ENCODE data around the gene BABAM2.
"Not testable (repeated sequence)": the region's sequence is repeated elsewhere in the genome, so short reads cannot be mapped to it uniquely, and the experiment has no call there.

Gene BABAM2

DNA sequence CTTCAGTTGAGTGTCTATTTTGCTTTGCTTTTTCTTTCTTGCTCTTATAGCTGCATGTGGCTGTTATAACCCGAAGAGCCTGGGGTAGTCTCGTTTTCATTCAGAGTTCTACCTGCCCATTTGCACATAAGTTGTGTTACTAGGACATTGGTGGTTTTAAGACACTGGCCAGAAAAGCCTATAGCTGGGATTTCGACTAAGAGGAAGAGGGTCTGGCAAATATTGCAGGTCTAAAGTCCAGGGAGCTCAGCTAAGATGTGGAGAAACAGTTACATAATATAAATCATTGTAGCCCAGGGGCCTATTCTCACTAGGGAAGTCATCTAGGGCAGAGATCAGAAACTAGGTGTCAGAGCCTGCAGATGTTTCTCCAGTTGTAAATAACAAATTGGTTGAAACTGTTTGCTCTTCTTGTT lies 120.8 kb downstream of the BABAM2 start:
- peaks cover 12% of the 10 kb centered on the region for H3K4me1 ChIP-seq (ENCODE audit: low read length)
- no peak overlapping the region for H3K4me3 ChIP-seq (ENCODE audit: low read length)
- H3K36me3 ChIP-seq (replicated peaks; ENCODE audit: insufficient read depth, low read length), result no peaks in the 10 kb centered on the region
- H4K20me1 ChIP-seq (ENCODE audit: insufficient read depth, low read length), result no peaks in the 10 kb centered on the region
- DNase-seq, result peak; percentile 16
- no peaks in the 10 kb centered on the region for H3K9me2 ChIP-seq (replicated peaks; ENCODE audit: insufficient read depth, low read length)
- H3K27ac ChIP-seq (ENCODE audit: low read length), result no peak overlapping the region
- H2AFZ ChIP-seq (ENCODE audit: low read length), result no peak overlapping the region
- no peaks in the 10 kb centered on the region for H3K27me3 ChIP-seq (replicated peaks; ENCODE audit: insufficient read depth, low read length)
- TF ChIP-seq, protein P1, sequence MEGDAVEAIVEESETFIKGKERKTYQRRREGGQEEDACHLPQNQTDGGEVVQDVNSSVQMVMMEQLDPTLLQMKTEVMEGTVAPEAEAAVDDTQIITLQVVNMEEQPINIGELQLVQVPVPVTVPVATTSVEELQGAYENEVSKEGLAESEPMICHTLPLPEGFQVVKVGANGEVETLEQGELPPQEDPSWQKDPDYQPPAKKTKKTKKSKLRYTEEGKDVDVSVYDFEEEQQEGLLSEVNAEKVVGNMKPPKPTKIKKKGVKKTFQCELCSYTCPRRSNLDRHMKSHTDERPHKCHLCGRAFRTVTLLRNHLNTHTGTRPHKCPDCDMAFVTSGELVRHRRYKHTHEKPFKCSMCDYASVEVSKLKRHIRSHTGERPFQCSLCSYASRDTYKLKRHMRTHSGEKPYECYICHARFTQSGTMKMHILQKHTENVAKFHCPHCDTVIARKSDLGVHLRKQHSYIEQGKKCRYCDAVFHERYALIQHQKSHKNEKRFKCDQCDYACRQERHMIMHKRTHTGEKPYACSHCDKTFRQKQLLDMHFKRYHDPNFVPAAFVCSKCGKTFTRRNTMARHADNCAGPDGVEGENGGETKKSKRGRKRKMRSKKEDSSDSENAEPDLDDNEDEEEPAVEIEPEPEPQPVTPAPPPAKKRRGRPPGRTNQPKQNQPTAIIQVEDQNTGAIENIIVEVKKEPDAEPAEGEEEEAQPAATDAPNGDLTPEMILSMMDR (IDR thresholded peaks at IDR 0.05; ENCODE audit: low read length), result no peak
- TF ChIP-seq EZH2phosphoT487 (IDR thresholded peaks at IDR 0.05; ENCODE audit: low read length) (no peak), EZH2 (optimal IDR thresholded peaks at IDR 0.05; ENCODE audit: low read depth, low read length) (no peak)
- no peaks in the 10 kb centered on the region for H3F3A ChIP-seq (ENCODE audit: insufficient read depth, low read length)
- H3K9me3 ChIP-seq (replicated peaks; ENCODE audit: insufficient read depth, low read length), result no peaks in the 10 kb centered on the region
- no peak overlapping the region for H3K9ac ChIP-seq (ENCODE audit: low read length)
- no peaks in the 10 kb centered on the region for H3K79me2 ChIP-seq (ENCODE audit: low read length)
- H3K4me2 ChIP-seq (ENCODE audit: low read depth, low read length), result no peak overlapping the region

DNA sequence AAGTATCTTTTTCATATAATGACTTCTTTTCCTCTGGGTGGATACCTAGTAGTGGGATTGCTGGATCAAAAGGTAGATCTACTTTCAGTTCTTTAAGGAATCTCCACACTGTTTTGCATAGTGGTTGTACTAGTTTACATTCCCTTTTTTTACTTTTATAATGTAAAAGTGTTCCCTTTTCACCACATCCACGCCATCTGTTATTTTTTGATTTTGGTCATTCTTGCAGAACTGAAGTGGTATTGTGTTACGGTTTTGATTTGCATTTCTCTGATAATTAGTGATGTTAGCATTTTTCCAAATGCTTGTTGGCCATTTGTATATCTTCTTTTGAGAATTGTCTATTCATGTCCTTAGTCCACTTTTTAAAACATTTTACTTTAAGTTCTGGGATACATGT lies 127.9 kb downstream of the BABAM2 start:
- not testable (repeated sequence) for H3K79me2 ChIP-seq (ENCODE audit: low read length); H3K4me2 ChIP-seq (ENCODE audit: low read depth, low read length); H3K9me3 ChIP-seq (replicated peaks; ENCODE audit: insufficient read depth, low read length); H3K9ac ChIP-seq (ENCODE audit: low read length); H3F3A ChIP-seq (ENCODE audit: insufficient read depth, low read length); H3K27me3 ChIP-seq (replicated peaks; ENCODE audit: insufficient read depth, low read length); H3K4me3 ChIP-seq (ENCODE audit: low read length); H3K4me1 ChIP-seq (ENCODE audit: low read length); DNase-seq; H4K20me1 ChIP-seq (ENCODE audit: insufficient read depth, low read length); H3K9me2 ChIP-seq (replicated peaks; ENCODE audit: insufficient read depth, low read length); H2AFZ ChIP-seq (ENCODE audit: low read length); H3K27ac ChIP-seq (ENCODE audit: low read length); H3K36me3 ChIP-seq (replicated peaks; ENCODE audit: insufficient read depth, low read length)

DNA sequence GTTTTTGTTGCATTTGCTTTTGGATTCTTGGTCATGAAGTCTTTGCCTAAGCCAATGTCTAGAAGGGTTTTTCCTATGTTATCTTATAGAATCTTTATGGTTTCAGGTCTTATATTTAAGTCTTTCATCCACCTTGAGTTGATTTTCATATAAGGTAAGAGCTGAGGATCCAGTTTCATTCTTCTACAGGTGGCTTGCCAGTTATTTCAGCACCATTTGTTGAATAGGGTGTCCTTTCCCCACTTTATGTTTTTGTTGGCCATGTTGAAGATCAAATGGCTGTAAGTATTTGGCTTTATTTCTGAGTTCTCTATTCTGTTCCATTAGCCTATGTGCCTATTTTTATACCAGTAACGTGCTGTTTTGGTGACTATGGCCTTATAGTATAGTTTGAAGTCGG lies 129.0 kb downstream of the BABAM2 start:
- not testable (repeated sequence) for H2AFZ ChIP-seq (ENCODE audit: low read length); H3K9ac ChIP-seq (ENCODE audit: low read length); H3K36me3 ChIP-seq (replicated peaks; ENCODE audit: insufficient read depth, low read length); H3K27ac ChIP-seq (ENCODE audit: low read length); H3K4me2 ChIP-seq (ENCODE audit: low read depth, low read length); H3K4me3 ChIP-seq (ENCODE audit: low read length); H3F3A ChIP-seq (ENCODE audit: insufficient read depth, low read length); H3K79me2 ChIP-seq (ENCODE audit: low read length); H3K4me1 ChIP-seq (ENCODE audit: low read length); DNase-seq; H3K9me2 ChIP-seq (replicated peaks; ENCODE audit: insufficient read depth, low read length); H4K20me1 ChIP-seq (ENCODE audit: insufficient read depth, low read length); H3K9me3 ChIP-seq (replicated peaks; ENCODE audit: insufficient read depth, low read length); H3K27me3 ChIP-seq (replicated peaks; ENCODE audit: insufficient read depth, low read length)

DNA sequence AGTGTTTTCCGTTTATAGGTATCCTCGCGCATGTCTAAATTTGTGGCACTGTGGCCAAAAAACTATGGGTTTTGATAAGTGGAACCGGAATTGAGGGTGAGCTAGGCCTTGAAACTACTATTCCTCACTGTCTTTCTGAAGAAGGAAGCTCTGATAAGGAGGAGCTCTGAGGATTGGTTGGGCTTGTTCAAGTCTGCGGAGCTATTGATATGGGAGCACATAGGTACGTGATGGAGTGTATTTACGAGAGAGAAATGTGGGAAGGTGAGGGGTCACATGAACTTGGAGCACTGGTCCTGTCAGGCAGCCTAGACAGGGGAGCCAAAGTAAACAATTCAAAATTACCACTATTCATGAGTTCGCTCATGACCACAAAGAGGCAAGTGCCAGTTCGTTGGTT lies 131.4 kb downstream of the BABAM2 start:
- no peaks in the 10 kb centered on the region for H3K27me3 ChIP-seq (replicated peaks; ENCODE audit: insufficient read depth, low read length)
- H3K4me2 ChIP-seq (ENCODE audit: low read depth, low read length), result no peak overlapping the region
- TF ChIP-seq EZH2 (optimal IDR thresholded peaks at IDR 0.05; ENCODE audit: low read depth, low read length), result no peak
- DNase-seq, result no peak
- H3K4me3 ChIP-seq (ENCODE audit: low read length), result no peak overlapping the region
- no peaks in the 10 kb centered on the region for H3K9me3 ChIP-seq (replicated peaks; ENCODE audit: insufficient read depth, low read length)
- no peaks in the 10 kb centered on the region for H4K20me1 ChIP-seq (ENCODE audit: insufficient read depth, low read length)
- H3K79me2 ChIP-seq (ENCODE audit: low read length), result no peaks in the 10 kb centered on the region
- no peak overlapping the region for H2AFZ ChIP-seq (ENCODE audit: low read length)
- no peaks in the 10 kb centered on the region for H3K4me1 ChIP-seq (ENCODE audit: low read length)
- H3K9ac ChIP-seq (ENCODE audit: low read length), result no peak overlapping the region
- H3K9me2 ChIP-seq (replicated peaks; ENCODE audit: insufficient read depth, low read length), result no peaks in the 10 kb centered on the region
- no peaks in the 10 kb centered on the region for H3K36me3 ChIP-seq (replicated peaks; ENCODE audit: insufficient read depth, low read length)
- no peaks in the 10 kb centered on the region for H3F3A ChIP-seq (ENCODE audit: insufficient read depth, low read length)
- no peak overlapping the region for H3K27ac ChIP-seq (ENCODE audit: low read length)

DNA sequence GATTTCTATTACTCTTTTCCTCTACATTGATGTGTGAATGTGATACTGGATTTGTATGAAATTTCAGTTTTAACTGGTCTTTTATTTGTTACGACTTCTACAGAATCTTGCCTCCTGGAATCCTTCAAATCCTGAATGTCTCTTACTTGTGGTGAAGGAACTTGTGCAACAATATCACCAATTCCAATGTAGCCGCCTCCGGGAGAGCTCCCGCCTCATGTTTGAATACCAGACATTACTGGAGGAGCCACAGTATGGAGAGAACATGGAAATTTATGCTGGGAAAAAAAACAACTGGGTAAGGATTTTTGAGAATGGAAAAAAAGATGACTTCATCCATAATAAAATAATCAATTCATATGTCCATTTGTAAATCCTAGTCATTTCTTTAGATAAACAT lies 134.6 kb downstream of the BABAM2 start:
- H3K79me2 ChIP-seq (ENCODE audit: low read length), result no peaks in the 10 kb centered on the region
- H3K9ac ChIP-seq (ENCODE audit: low read length), result no peak overlapping the region
- no peak overlapping the region for H3K4me2 ChIP-seq (ENCODE audit: low read depth, low read length)
- no peaks in the 10 kb centered on the region for H3K9me3 ChIP-seq (replicated peaks; ENCODE audit: insufficient read depth, low read length)
- H3K4me1 ChIP-seq (ENCODE audit: low read length), result no peaks in the 10 kb centered on the region
- no peak for DNase-seq
- H3K4me3 ChIP-seq (ENCODE audit: low read length), result no peak overlapping the region
- no peaks in the 10 kb centered on the region for H3K9me2 ChIP-seq (replicated peaks; ENCODE audit: insufficient read depth, low read length)
- no peak overlapping the region for H2AFZ ChIP-seq (ENCODE audit: low read length)
- no peaks in the 10 kb centered on the region for H3K27me3 ChIP-seq (replicated peaks; ENCODE audit: insufficient read depth, low read length)
- no peaks in the 10 kb centered on the region for H4K20me1 ChIP-seq (ENCODE audit: insufficient read depth, low read length)
- H3K36me3 ChIP-seq (replicated peaks; ENCODE audit: insufficient read depth, low read length), result no peaks in the 10 kb centered on the region
- no peaks in the 10 kb centered on the region for H3F3A ChIP-seq (ENCODE audit: insufficient read depth, low read length)
- no peak overlapping the region for H3K27ac ChIP-seq (ENCODE audit: low read length)
- TF ChIP-seq EZH2phosphoT487 (IDR thresholded peaks at IDR 0.05; ENCODE audit: low read length) (no peak), EZH2 (optimal IDR thresholded peaks at IDR 0.05; ENCODE audit: low read depth, low read length) (no peak)
- TF ChIP-seq, protein P1 (IDR thresholded peaks at IDR 0.05; ENCODE audit: low read length), result no peak

DNA sequence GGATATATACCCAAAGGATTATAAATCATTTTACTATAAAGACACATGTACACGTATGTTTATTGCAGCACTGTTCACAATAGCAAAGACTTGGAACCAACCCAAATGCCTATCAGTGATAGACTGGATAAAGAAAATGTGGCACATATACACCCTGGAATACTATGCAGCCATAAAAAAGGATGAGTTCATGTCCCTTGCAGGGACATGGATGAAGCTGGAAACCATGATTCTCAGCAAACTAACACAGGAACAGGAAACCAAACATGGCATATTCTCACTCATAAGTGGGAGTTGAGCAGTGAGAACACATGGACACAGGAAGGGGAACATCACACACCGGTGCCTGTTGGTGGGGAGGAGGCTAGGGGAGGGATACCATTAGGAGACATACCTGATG lies 135.7 kb downstream of the BABAM2 start:
- H3K36me3 ChIP-seq (replicated peaks; ENCODE audit: insufficient read depth, low read length); DNase-seq; H3K9ac ChIP-seq (ENCODE audit: low read length); H3K79me2 ChIP-seq (ENCODE audit: low read length); H3K4me1 ChIP-seq (ENCODE audit: low read length); H3K4me2 ChIP-seq (ENCODE audit: low read depth, low read length); H3K9me2 ChIP-seq (replicated peaks; ENCODE audit: insufficient read depth, low read length); H3F3A ChIP-seq (ENCODE audit: insufficient read depth, low read length); H2AFZ ChIP-seq (ENCODE audit: low read length); H3K4me3 ChIP-seq (ENCODE audit: low read length); H3K9me3 ChIP-seq (replicated peaks; ENCODE audit: insufficient read depth, low read length); H3K27ac ChIP-seq (ENCODE audit: low read length); H3K27me3 ChIP-seq (replicated peaks; ENCODE audit: insufficient read depth, low read length); H4K20me1 ChIP-seq (ENCODE audit: insufficient read depth, low read length): not testable (repeated sequence)
